ENCODE results near the gene CCHCR1. TPM values are rescaled to one million over a fixed set of nuclear protein-coding genes. Genes with fewer than 3 reads are reported as not detected.

Gene CCHCR1
- total RNA-seq, 1 donor from 2014 or later: 50.5 TPM

DNA sequence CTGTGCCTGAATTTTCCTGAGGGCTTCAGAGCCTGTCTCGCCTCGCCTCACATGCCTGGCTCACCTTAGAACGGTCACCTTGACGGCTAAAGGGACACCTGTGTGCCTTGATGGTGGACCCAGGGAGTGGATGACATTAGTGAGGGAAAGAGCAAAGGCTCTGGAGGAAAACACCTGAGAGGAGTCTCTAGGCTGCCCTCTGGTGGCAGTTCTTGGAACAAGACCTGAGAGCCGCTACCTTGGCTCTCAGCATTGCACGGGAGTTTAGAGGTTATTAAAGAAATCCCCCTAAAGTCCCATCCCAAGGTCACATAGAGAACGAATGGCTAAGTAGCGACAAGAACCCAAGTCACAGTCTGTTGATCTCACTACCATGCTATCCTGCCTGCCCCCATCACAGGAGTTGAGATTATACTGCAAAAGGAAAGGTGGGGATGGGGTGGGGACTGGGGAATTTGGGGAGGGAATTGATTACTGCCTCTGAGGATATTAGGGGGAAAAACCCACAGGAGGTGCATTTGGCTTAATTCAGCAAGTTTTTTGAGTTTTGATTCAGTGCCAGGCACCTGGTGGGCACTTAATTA, 29.4 kb downstream of the CCHCR1 start:
- Mint-ChIP-seq H3K9me3 (no peaks in the 10 kb centered on the region), H3K27ac (no peak overlapping the region), H3K4me3 (ENCODE audit: low read depth) (no peak overlapping the region), H3K27me3 (ENCODE audit: low read depth) (peaks cover 18% of the 10 kb centered on the region), H3K4me1 (ENCODE audit: low read depth) (no peaks in the 10 kb centered on the region), H3K36me3 (ENCODE audit: low read depth) (no peaks in the 10 kb centered on the region)
- peak; percentile 52 for DNase-seq (ENCODE audit: low spot score)
- intact Hi-C loops (cut with micrococcal nuclease): no loop called here

- no peak overlapping the region for H3K4me3 Mint-ChIP-seq (ENCODE audit: low read depth)
- no peaks in the 10 kb centered on the region for H3K36me3 Mint-ChIP-seq (ENCODE audit: low read depth)
- no peak overlapping the region for H3K27ac Mint-ChIP-seq
- H3K9me3 Mint-ChIP-seq: no peaks in the 10 kb centered on the region
- intact Hi-C loops (cut with micrococcal nuclease): no loop called here
- H3K4me1 Mint-ChIP-seq (ENCODE audit: low read depth): no peaks in the 10 kb centered on the region
- no peak for DNase-seq (ENCODE audit: low spot score)
- peaks cover 18% of the 10 kb centered on the region for H3K27me3 Mint-ChIP-seq (ENCODE audit: low read depth)
These were observed 31.0 kb downstream of the CCHCR1 start for GRCh38 chr6:31126396-31127175.

- Mint-ChIP-seq H3K27me3 (ENCODE audit: low read depth) (peaks cover 18% of the 10 kb centered on the region), H3K27ac (no peak overlapping the region), H3K36me3 (ENCODE audit: low read depth) (no peaks in the 10 kb centered on the region), H3K9me3 (no peaks in the 10 kb centered on the region), H3K4me3 (ENCODE audit: low read depth) (no peak overlapping the region), H3K4me1 (ENCODE audit: low read depth) (no peaks in the 10 kb centered on the region)
- intact Hi-C loops (cut with micrococcal nuclease): no loop called here
- no peak for DNase-seq (ENCODE audit: low spot score)
These were observed 31.8 kb downstream of the CCHCR1 start for GRCh38 chr6:31125586-31126363.

GRCh38 chr6:31125162-31125561, 32.4 kb downstream of the CCHCR1 start:
- Mint-ChIP-seq H3K27ac (no peak overlapping the region), H3K9me3 (no peaks in the 10 kb centered on the region), H3K4me3 (ENCODE audit: low read depth) (no peak overlapping the region), H3K4me1 (ENCODE audit: low read depth) (no peaks in the 10 kb centered on the region), H3K27me3 (ENCODE audit: low read depth) (peaks cover 18% of the 10 kb centered on the region), H3K36me3 (ENCODE audit: low read depth) (no peaks in the 10 kb centered on the region)
- no peak for DNase-seq (ENCODE audit: low spot score)
- intact Hi-C loops (cut with micrococcal nuclease): no loop called here

DNA sequence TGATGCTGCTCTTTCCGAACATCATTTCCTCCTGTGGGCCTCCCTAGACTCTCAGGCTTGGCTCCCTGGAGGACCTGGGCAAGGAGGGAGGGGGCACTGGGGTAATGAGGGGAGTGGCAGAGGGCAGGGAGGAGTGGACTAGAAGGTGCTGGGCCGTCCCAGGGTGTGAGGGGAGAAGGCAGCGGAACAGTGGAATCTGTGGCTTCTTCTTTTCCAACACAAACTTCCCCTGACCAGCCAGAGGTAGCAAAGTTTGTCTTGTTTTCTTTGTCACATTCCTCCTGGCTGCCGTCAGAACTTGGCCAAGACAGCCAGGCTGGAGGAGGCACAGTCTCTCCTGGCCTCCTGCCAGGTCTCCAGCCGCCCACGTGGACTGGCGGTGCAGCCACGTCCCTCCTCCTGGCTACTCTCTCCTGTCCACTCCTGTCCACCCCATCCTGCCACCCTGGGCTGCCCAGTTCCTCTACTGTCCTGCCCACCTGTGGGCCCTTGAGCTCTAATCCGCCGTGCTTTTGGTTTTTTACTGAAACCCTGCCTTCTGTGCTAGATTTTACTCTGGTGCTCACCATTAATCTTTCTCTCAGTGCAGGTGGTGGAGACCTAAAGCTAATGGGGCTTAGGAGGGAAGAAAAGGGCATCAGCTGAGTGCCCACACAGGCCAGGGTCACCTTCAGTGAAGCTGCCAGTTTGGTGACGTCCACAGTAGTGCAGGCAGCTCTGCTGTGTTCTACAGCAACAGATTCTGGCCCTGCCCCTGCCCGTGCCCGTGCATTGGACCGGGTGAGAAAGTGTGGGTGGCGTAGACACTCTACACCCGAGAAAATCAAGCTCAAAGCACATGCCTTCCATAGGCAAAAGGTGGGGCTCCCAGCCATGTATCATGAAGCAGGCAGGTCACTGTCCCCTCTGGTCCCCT, 34.6 kb downstream of the CCHCR1 start:
- H3K27ac Mint-ChIP-seq: no peak overlapping the region
- H3K36me3 Mint-ChIP-seq (ENCODE audit: low read depth): no peaks in the 10 kb centered on the region

GRCh38 chr6:31121131-31121790, 36.3 kb downstream of the CCHCR1 start:
- DNase-seq (ENCODE audit: low spot score): no peak
- Mint-ChIP-seq H3K27ac (no peak overlapping the region), H3K36me3 (ENCODE audit: low read depth) (no peaks in the 10 kb centered on the region), H3K27me3 (ENCODE audit: low read depth) (peaks cover 4% of the 10 kb centered on the region), H3K4me1 (ENCODE audit: low read depth) (no peaks in the 10 kb centered on the region), H3K4me3 (ENCODE audit: low read depth) (no peak overlapping the region), H3K9me3 (no peaks in the 10 kb centered on the region)
- intact Hi-C loops (cut with micrococcal nuclease): no loop called here

More for the DNA sequence above, 34.6 kb downstream of the CCHCR1 start:
- H3K27me3 Mint-ChIP-seq (ENCODE audit: low read depth): peaks cover 8% of the 10 kb centered on the region
- DNase-seq (ENCODE audit: low spot score): no peak
- no peak overlapping the region for H3K4me3 Mint-ChIP-seq (ENCODE audit: low read depth)
- intact Hi-C loops (cut with micrococcal nuclease): no loop called here
- no peaks in the 10 kb centered on the region for H3K9me3 Mint-ChIP-seq
- H3K4me1 Mint-ChIP-seq (ENCODE audit: low read depth): no peaks in the 10 kb centered on the region

DNA sequence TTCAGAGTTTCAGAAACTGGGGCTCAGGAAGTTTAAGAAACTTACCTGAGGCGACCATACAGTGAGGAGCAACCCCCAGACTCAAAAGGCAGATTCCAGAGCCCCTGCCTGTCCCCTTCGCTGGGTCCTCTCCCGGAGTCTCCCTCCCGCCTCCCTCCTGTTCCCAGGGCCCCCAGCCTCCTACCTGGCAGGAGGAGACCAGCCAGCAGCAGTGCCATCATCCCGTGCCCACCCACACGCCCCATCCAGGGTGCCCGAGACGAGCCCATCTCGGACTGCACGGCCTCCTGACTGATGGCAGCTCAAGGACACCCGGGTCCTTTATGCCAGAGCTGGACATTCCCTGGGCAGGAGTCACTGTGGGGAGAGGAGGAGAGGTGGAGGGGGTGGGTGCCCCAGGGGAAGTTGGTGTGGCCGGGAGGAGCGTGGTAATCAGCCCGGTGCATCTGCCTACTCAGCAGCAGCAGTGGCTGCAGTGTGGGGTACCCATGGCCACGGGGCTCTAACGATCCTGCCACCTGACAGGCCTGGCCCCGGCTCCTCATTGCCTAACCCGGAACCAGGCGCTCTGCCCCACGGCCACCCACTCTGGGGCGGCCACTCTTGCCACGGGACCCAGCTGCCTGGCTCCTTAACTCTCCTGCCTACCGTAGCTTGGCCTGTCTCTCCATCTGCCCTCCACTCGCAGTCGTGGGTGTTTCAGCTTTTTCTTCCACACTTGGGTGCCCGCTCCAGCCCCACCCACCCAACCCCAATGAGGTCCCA, 37.3 kb downstream of the CCHCR1 start, which contains the start of gene CDSN:
TSS of gene CDSN (minus strand) at position 296 of the 765 bp plus-strand sequence. CDS start at position 269, 27 bp downstream.
- Mint-ChIP-seq H3K27me3 (ENCODE audit: low read depth) (peaks cover 5% of the 10 kb centered on the region), H3K9me3 (no peaks in the 10 kb centered on the region), H3K4me1 (ENCODE audit: low read depth) (no peaks in the 10 kb centered on the region), H3K27ac (no peak within 1 kb of the TSS), H3K36me3 (ENCODE audit: low read depth) (no peaks in the 10 kb centered on the region), H3K4me3 (ENCODE audit: low read depth) (no peak within 1 kb of the TSS)
- DNase-seq (ENCODE audit: low spot score): no peak
- intact Hi-C loops (cut with micrococcal nuclease): no loop called here

GRCh38 chr6:31118178-31118577, 39.4 kb downstream of the CCHCR1 start:
- no peaks in the 10 kb centered on the region for H3K9me3 Mint-ChIP-seq
- H3K36me3 Mint-ChIP-seq (ENCODE audit: low read depth): no peaks in the 10 kb centered on the region
- H3K27ac Mint-ChIP-seq: no peak overlapping the region
- no peak overlapping the region for H3K4me3 Mint-ChIP-seq (ENCODE audit: low read depth)
- peaks cover 8% of the 10 kb centered on the region for H3K27me3 Mint-ChIP-seq (ENCODE audit: low read depth)
- no peaks in the 10 kb centered on the region for H3K4me1 Mint-ChIP-seq (ENCODE audit: low read depth)
- intact Hi-C loops (cut with micrococcal nuclease): no loop called here
- no peak for DNase-seq (ENCODE audit: low spot score)

DNA sequence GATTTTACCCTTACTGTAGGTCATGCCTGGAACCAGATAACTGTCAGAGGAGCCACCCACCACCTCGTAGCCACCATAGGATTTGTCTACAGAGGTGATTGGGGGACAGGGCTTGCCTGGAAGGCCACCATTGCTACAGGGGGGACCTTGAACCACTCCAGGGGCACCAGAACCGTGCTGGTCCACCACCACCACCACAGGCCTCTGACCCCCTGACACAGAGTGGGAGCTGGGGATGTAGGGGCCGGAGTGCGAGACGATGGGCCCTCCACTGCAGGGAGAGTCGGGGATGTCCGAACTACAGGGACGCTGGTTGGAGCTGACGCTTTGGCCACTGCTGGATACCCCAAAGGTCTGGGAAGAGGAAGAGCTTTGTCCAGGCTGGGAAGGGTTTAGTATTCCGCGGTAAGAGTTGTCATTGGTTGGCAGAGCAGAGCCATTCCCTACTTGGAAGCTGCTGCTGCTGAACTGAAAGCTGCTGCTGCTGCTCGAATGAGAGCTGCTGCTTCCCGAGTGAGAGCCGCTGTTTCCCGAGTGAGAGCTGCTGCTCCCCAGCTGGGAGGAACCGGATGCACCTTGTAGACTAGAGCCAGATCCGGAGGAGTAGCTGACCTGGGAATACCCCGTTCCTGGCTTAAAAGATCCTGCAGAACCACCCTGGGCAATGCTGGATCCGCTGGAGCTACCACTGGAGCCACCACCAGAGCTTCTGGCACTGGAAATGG, 40.8 kb downstream of the CCHCR1 start:
- Mint-ChIP-seq H3K36me3 (ENCODE audit: low read depth) (no peaks in the 10 kb centered on the region), H3K4me1 (ENCODE audit: low read depth) (no peaks in the 10 kb centered on the region), H3K27ac (no peak overlapping the region), H3K9me3 (no peaks in the 10 kb centered on the region), H3K4me3 (ENCODE audit: low read depth) (no peak overlapping the region), H3K27me3 (ENCODE audit: low read depth) (peaks cover 8% of the 10 kb centered on the region)
- DNase-seq (ENCODE audit: low spot score): no peak
- intact Hi-C loops (cut with micrococcal nuclease): no loop called here

GRCh38 chr6:31115941-31116560, 41.6 kb downstream of the CCHCR1 start:
- Mint-ChIP-seq H3K9me3 (no peaks in the 10 kb centered on the region), H3K4me1 (ENCODE audit: low read depth) (no peaks in the 10 kb centered on the region), H3K27me3 (ENCODE audit: low read depth) (peaks cover 8% of the 10 kb centered on the region), H3K36me3 (ENCODE audit: low read depth) (no peaks in the 10 kb centered on the region), H3K4me3 (ENCODE audit: low read depth) (no peak overlapping the region), H3K27ac (no peak overlapping the region)
- intact Hi-C loops (cut with micrococcal nuclease): no loop called here
- DNase-seq (ENCODE audit: low spot score): no peak

Measured in activated T-helper 2 cell treated with anti-CD3 and anti-CD28 coated beads, Interferon-gamma antibody, Interleukin-2, Interleukin-4, amounts not matched to agents 10 μg/mL and 5 μg/mL and 100 μg/mL, durations not matched to agents 14 hours and 24 hours and 36 hours (primary cell).